ENCODE results near the gene MED29.
"Not testable (repeated sequence)": the region's sequence is repeated elsewhere in the genome, so short reads cannot be mapped to it uniquely, and the experiment has no call there.

Gene MED29

GRCh38 chr19:39370735-39371134 lies 20.4 kb upstream of the MED29 start:
- in situ Hi-C loops (cut with HindIII; ENCODE audit: low sequenced_read_pairs): no loop called here

GRCh38 chr19:39372047-39372802 lies 19.0 kb upstream of the MED29 start:
- in situ Hi-C loops (cut with HindIII; ENCODE audit: low sequenced_read_pairs): no loop called here

GRCh38 chr19:39372941-39373340 lies 18.2 kb upstream of the MED29 start:
- in situ Hi-C loops (cut with HindIII; ENCODE audit: low sequenced_read_pairs): no loop called here

GRCh38 chr19:39375929-39376328 lies 15.2 kb upstream of the MED29 start:
- in situ Hi-C loops (cut with HindIII; ENCODE audit: low sequenced_read_pairs): no loop called here

- in situ Hi-C loops (cut with HindIII; ENCODE audit: low sequenced_read_pairs): no loop called here
Measured at GRCh38 chr19:39377373-39378362, 13.5 kb upstream of the MED29 start.

GRCh38 chr19:39379366-39379765 lies 11.8 kb upstream of the MED29 start:
- in situ Hi-C loops (cut with HindIII; ENCODE audit: low sequenced_read_pairs): not testable (repeated sequence)

- in situ Hi-C loops (cut with HindIII; ENCODE audit: low sequenced_read_pairs): no loop called here
Measured at GRCh38 chr19:39379865-39380396, 11.2 kb upstream of the MED29 start.

GRCh38 chr19:39380521-39381502 lies 10.4 kb upstream of the MED29 start:
- in situ Hi-C loops (cut with HindIII; ENCODE audit: low sequenced_read_pairs): no loop called here

GRCh38 chr19:39381910-39382611 lies 9.1 kb upstream of the MED29 start:
- in situ Hi-C loops (cut with HindIII; ENCODE audit: low sequenced_read_pairs): no loop called here

GRCh38 chr19:39382991-39383828 lies 8.0 kb upstream of the MED29 start:
- in situ Hi-C loops (cut with HindIII; ENCODE audit: low sequenced_read_pairs): no loop called here

GRCh38 chr19:39384839-39385568 lies 6.2 kb upstream of the MED29 start:
- in situ Hi-C loops (cut with HindIII; ENCODE audit: low sequenced_read_pairs): no loop called here

GRCh38 chr19:39385629-39386411 lies 5.4 kb upstream of the MED29 start:
- in situ Hi-C loops (cut with HindIII; ENCODE audit: low sequenced_read_pairs): no loop called here

GRCh38 chr19:39386557-39386956 lies 4.6 kb upstream of the MED29 start:
- in situ Hi-C loops (cut with HindIII; ENCODE audit: low sequenced_read_pairs): no loop called here

- in situ Hi-C loops (cut with HindIII; ENCODE audit: low sequenced_read_pairs): no loop called here
Measured at GRCh38 chr19:39388657-39389056, 2.5 kb upstream of the MED29 start.

- in situ Hi-C loops (cut with HindIII; ENCODE audit: low sequenced_read_pairs): no loop called here
Measured at GRCh38 chr19:39389631-39390414, 1.4 kb upstream of the MED29 start.

GRCh38 chr19:39390451-39390750 lies 777 bp upstream of the MED29 start:
- in situ Hi-C loops (cut with HindIII; ENCODE audit: low sequenced_read_pairs): no loop called here

Data from DLD1 (cell line).